HG02759 (cell line): ENCODE measurements around the gene XPO6.
A peak's percentile ranks its signal among the peaks of the same experiment; 100 is the strongest.

ENCODE experiments used
- ATAC-seq: cut with Tn5 transposase; IDR thresholded peaks from one replicate; pipeline ENCODE4 v1.9.1; 2021; ENCODE audit warnings: mild to moderate bottlenecking, moderate library complexity; ENCODE audit not compliant: unreplicated experiment

XPO6 gene

DNA sequence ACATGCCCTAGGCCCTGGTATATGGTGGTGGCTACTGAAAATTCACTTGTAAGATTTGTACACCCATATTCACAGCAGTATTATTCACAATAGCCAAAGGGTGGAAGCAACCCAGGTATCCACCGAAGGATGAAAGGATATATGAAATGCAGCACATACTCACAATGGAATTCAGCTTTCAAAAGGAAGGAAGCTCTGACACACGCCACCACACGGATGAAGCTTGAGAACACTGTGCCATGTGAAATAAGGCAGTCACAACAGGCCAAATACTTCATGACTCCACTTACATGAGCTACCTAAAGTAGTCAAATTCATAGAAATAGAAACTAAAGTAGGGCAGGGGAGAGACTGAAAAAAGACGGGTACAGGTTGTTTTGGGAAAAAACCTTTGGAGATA, 2.9 kb downstream of the XPO6 start:
- ATAC-seq: no peak

DNA sequence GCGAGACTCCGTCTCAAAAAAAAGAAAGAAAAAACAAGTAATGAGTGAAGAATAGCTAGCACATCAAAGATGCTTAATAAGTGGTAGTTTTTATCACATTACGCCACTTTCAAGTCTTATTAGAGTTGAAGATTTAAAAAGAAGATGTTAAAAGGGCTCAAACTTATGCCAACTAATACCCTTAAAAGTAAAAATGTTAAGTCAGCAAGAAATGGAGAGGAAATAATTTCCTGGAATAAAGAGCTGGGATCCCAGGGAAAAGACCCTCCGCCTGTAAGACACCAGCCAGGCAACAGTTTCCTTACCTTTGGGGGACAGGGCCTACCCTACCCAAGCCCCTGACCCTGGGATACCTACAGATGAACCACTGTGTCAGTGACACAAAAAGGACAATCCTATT, 3.6 kb downstream of the XPO6 start:
- ATAC-seq: no peak

DNA sequence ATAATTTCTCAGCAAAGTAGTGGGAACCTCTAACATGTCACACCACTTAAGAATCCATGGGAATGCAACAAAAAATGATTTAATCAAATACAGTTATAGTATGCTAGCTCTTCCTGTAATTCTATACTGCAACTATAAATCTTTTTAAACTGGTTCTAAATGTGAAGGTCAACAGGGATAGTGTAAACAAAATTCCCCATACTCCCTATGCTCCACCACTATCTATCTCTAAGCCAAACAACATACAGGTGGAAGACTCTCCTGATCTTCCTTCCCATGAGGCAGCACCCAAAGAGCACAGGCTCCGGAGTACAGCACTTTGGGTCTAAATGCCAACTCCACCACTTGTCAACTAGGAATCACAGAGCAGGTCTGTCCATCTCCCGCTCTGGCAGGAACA, 4.4 kb downstream of the XPO6 start:
- ATAC-seq: no peak

DNA sequence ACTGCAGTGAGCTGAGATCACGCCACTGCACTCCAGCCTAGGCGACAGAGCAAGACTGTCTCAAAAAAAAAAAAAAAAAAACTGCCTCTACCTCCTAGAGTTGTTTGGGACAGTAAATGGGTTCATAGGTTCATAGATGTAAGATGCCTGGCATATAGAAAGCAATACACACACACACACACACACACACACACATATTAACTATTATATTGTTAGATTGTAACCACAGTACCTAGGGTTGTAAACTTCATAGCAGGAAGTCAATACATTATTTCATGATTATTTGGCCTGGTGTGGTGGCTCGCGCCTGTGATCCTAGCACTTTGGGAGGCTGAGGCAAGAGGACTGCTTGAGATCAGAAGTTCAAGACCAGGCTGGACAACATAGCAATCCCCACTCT, 5.8 kb downstream of the XPO6 start:
- no peak for ATAC-seq

DNA sequence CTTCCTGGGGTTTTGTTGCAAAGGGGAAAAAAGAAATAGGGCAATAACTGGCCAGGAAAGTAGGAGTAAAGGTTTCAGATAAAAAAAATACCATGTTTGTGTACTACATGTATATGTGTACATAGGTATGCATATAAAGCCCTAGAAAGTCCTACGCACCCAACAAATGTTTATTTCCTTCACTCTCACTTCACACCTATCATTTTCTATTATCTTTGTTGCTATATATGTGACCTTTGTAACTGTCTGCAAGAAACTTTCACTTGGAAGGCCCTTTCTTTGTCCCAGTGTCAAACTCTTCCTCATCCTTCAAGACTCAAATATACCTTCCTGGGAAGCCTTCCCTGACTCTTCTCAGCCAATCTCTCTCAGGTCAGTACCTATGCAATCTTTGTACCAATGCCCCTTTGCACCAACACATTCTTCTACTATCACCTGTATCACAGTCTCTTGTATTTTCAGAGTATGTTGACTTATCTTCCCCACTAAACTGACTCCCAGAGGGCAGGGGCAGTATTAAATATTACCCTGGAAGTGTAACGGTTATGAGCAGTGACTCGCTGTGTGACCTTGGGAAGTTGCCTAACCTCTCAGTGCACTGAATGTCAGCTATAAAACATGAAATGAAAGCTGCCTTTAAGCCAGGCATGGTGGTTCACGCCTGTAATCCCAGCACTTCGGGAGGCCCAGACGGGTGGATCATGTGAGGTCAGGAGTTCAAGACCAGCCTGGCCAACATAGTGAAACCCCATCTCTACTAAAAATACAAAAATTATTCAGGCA, 6.5 kb downstream of the XPO6 start:
- no peak for ATAC-seq

DNA sequence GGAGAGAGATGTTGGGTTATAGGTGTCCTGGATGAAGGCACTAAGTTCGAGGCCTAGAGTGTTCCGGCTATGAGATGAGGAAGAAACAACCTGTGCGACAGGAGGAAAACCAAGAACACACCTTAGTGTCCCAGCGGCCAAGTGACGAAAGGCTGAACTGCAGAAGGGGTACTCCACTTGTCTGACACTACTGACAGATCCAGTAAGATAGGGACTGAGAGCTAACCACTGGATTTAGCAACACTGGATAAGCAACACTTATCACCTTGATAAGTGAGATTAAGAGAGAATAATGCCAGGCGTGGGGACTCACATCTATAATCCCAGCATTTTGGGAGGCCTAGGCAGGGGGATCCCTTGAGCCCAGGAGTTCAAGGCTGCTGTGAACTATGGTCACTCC, 7.1 kb downstream of the XPO6 start:
- ATAC-seq: no peak

DNA sequence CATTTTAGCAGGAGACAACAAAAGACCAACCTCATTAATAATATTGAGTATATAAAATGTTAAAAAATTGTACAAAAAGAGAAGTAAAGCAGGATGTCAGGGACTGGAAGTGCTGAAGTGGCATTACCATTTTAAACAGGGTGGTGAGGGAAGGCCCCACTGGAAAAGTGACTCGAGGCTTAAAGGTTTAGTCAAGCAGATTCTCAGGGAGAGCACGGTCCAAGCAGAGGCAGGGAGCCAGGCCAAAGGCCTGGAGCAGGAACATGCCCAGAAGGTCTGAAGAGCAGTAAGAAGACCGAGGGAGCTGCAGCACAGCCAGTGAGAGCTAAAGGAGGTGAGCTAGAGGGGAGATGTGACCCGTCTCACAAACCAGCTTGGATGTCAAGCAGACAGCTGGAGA, 7.6 kb downstream of the XPO6 start:
- no peak for ATAC-seq

DNA sequence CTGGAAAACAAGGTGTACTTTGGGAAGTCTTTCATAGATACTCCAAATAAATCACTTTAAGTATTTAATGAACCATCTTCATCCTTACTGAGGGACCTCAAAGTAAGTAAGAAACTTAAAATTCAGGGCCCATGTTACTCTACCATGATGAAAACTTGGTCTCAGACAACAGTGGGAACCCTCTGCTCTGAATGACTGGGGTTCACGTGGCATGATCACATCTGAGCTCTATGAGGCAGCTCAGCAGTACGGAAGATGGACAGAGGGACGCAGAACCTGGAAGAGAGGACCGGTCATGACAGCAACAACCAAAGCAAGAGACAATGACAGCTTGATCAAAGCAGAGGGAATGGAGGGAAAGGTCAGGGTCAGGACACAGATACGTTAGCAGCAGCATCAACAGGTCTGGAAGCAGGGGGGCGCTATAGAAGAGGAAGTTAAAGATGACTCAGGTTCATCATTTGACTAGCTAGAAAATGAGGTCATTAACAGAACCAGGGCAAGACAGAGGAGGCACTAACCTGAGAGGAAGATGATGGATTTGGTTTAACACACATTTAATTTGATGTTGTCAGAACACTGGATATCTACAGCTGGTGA, 9.5 kb downstream of the XPO6 start:
- no peak for ATAC-seq

DNA sequence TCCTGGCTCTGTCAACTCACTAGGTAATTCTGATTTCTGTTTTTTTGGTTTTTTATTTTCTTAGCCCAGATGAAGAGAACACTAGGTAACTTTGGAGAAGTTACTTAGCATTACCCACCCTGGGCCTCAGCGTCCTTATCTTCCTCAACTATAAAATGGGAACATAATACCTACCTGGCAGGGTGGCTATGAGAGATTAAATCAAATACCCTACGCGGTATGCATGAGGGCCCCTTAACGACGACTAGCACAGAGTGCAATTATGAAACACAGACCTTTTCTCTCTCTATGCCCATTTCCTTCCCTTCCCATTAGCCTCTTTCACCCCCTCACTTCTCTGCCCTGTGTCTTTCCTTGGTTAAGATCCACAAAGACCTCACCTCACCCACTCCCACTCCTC, 11.1 kb downstream of the XPO6 start:
- ATAC-seq: no peak

DNA sequence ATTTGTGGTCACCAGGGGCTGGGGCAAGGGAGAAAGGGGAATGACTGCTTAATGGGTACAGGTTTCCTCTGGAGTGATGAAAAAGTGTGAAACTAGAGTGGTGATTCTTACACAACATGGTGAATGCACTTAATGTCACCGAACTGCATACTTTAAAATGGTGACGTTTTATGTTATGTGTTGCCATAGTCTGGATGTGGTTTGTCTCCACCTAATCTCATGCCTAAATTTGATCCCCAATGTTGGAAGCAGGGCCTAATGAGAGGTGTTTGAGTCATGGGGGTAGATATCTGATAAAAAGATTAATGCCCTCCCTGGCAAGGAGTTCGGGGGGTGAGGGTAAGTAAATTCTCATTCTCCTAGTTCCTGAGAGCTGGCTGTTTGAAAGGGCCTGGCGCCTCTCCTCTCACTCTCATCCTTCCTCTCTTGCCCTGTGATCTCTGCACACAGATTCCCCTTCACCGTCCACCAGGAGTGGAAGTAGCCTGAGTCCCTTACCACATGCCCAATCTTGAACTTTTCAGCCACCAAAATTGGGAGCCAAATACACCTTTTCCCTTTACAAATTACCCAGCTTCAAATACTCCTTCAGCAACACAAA, 15.3 kb downstream of the XPO6 start:
- ATAC-seq: no peak

DNA sequence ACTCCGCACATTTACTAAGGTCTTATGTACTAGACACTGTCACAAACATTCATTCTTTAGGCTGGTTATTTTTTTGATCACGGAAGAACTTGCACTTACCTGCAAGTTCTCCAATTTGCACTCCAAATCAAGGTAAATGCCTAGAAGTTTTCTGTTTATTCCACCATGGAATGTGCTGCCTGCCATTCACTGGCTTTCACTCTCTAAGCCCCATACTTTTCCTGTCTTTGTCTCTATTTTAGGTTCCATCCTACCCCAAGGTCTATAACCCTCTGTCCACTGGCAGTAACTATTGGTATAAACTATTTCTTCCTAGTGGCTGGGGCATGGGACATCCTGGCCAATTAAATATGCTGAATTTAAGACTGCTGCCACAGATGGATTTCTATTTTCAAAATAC, 15.9 kb downstream of the XPO6 start:
- ATAC-seq: no peak

DNA sequence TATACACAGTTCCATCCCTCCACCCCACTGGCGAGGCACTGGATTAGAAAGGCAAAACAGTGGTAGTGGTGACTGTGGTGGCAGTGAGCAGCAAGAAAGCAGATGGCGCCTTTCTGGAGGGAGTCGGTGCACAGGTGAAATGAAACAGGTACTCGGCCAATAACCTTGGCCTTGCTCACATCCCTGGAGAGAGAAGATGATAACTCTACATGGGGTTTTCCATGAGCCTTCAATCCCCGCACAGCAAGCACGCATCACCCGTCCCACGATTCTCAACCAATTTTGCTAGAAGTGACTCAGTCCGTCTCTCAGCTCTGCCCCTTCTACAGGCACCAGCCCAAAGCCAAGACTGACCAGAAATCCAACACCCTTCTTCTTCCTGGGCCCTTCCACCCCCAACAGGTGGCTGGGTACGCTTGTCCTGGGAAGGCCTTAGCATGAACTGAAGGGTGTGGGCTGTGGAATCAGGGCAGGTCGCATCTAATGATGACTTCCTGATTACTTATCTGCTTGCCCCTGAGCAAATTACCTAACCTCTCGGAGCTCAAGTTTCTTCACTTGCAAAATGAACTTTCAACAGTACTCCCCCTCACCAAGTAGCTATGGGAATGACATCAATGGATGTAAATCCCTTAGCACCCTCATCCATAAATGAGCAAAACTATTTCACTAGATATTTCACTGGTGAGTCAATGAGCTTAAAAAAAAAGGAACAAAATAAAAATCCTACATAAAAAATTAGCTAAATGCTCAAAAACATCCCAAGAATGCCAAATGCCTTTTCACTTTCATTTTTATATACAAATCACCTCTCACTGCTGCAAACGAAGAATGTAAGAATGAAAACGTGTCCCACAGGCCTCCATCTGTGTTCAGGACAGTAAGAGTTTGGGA, 18.0 kb downstream of the XPO6 start:
- peak; percentile 37 for ATAC-seq

DNA sequence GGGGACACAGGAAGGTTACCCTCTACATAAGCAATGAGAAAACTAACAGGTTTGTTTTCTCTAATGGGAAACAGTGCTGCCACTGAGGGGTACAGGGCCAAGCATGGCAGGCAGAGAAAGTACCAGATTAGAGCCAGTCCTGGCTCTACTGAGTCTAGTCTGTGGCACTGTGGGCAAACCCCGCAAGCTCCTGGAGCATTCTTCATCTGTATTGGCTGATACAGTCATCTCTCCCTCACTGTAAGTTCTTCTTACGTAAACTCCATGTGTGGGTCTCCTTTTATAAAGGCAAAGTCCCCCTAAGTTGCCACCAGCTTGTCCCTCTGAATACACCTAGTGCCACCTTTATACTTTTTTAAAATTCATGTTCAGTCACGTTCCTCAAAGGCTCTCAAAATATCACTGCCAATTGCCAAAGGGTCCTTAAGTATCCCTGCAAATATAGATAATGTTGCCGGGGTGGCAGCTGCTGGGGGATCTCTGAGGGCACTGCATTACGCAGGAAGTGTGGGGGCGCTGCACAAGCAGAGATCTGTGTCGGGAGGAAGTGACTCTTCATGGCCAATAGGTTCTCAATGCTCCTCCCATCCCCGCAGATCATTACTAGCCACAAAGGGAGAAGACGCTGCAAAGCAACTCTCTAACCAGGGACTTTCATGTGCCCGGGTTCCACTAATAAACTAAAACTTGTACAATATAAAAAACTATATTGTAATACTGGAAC, 18.8 kb downstream of the XPO6 start:
- peak; percentile 68 for ATAC-seq

DNA sequence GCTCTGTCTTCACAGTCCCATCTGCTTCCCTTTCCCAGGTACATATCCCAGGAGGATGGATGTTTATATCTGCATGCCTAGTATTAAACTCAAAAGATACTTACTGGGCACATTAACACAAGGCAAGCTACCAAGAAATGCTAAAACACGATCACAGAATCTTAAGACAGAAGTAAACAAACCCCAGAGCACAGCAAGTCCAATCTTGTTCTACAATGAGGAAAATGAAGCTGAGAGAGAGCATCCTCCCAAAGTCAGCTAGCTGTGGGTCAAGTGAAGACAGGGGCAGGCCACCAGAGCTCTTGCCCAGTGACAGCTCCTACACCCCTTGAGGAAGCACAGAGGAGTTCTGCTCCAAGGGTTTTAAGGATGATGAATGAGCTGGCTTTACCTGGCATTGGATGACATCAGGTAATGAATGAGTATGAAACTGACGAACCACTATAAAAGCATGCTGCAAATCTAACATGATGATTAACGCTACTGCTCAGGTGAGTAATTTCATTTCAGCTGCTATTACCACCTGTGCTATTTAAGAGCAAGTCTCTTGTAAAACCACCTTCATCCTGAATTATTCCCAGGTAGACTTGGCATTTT, 20.3 kb downstream of the XPO6 start:
- ATAC-seq: no peak

DNA sequence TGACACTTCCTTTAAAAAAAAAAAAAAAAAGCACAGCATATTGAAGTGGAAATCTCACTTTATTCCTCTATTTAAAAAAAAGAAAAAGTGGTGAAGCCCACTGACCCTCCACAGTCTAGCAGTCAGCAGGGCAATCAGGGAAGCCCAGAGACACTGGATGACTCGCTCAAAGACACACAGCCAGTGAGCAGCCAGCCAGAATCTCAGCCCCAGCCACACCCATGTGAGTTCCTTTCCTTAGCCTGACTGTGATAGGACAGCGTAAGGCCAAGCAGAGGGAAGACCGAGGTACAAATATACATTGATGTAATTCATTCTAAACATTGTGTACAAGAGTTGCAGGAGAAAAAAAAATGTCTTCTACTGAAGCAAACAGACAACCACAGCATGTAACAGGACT, 22.5 kb downstream of the XPO6 start:
- no peak for ATAC-seq

DNA sequence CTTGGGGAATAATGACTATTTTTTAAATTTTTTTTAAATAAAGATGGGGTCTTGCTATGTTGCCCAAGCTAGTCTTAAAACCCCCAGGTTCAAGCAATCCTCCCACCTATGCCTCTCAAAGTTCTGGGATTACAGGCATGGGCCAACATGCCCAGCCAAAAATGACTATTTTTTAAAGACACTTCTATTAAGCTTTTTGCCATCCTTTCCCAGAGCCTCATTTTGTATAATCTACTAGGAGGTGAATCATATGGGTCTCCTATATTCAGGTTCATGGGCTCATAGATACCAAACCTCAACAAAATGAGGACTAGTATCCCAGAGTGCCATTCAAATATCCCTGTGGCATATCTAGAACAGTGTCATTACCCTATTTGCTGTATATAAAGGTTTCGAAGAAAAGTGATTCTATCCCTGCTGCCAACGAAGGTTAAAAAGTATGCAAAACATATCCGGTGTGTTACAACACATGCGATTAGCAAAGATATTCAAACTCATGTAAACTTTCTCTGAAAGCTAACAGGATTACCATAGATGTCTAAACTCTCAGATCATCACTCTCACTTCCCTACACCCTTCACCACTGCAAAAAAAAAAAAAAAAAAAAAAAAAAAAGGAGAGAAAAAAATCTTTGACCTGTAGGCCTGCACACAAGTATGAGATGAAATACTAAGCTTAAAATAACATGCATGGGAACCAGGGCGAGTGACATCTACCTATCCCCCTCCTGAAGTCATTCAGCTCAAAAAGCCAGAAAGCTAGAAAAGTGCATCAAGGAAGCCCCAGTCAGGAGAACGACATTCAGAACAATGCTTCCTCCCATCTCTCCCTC, 23.5 kb downstream of the XPO6 start:
- peak; percentile 65 for ATAC-seq

DNA sequence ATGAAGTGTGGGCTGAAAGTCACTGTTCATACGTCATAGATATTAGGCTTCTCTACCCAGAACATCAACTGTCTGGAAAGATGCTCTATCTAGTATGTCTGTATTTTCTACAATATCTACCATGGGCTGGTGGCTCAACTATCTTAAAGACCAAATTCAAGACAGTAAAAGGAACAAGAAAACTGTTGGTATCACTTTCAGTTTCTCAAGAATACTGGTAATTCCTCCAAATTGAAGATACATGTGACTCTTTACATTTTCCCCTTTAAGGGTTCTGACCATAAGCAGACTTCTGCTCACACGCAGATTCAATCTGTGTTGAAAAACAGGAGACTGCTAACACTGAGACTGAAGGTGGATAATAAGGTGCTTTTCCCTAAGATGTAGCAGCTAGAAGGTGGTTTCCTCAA, 24.2 kb downstream of the XPO6 start:
- peak; percentile 48 for ATAC-seq

DNA sequence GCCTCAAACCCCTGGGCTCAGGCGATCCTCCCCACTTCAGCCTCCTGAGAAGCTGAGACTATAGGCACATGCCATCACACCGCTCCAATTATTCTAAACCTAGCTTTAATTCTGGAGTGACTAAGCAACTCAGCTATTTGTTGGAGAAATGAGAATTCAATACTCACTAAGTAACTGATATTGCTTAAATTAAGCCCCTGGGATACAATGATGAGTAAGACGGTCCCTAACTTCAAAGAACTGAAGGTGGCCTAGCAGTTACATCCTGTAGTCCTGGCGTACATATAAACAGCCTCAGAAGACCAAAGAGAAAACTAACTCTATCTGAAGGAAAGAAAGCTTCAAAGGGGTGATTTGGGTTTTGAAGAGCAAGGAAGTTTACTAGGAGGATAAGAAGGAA, 25.0 kb downstream of the XPO6 start:
- ATAC-seq: no peak

DNA sequence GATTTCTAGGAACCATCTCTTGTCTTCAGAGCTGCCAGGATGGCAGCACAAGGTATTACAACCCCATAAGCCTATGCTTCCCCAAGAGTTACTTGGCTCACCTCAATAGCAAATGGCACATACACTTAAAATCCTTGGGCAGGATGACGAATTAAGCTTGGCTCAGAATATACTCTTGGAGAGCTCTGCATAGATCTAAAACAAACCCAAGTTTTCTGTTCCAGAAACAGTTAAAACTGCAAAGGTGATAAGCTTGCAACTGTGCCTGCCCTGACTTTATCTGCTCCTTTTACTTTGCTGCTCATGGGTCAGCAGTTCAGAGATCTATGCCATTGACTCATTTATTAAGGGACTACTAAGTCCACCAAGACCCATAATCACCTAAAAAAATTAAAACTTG, 26.1 kb downstream of the XPO6 start:
- no peak for ATAC-seq

DNA sequence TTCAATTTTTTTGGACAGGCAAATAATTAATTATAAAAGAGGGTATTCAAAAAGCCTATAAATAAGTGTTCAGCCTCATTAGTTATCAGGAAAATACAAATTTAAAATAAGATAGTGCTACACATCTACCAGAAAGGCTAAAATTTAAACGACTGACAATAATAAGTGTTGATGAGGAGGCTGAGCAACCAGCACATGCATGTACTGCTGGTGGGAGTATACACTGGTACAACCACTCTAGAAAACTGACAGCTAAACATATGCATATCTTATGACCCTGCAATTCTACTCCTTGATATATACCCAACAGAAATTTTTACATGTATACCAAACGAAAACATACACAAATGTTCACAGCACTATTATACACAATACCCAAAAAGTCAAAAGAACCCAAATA, 27.1 kb downstream of the XPO6 start:
- ATAC-seq: no peak
